Chondrocyte (in vitro differentiated cells): ENCODE data around the gene ITGA11. TPM values are rescaled to one million over a fixed set of nuclear protein-coding genes. Genes with fewer than 3 reads are reported as not detected.

Experiments used
- DNase-seq: peaks from one replicate; pipeline ENCODE4 v3.0.0; 2021; ENCODE audit warnings: mixed read lengths, low spot score
- H3K27ac Mint-ChIP-seq: one replicate; pipeline ENCODE4 v1.8.0; 2021; ENCODE audit warnings: mild to moderate bottlenecking, moderate library complexity, mixed read lengths; ENCODE audit not compliant: unreplicated experiment
- H3K27me3 Mint-ChIP-seq: 2 replicates; pipeline ENCODE4 v1.8.0; 2021; ENCODE audit warnings: low read depth, mixed read lengths
- H3K36me3 Mint-ChIP-seq: 2 replicates; pipeline ENCODE4 v1.8.0; 2021; ENCODE audit warnings: low read depth, mixed read lengths
- H3K4me1 Mint-ChIP-seq: 2 replicates; pipeline ENCODE4 v1.8.0; 2021; ENCODE audit warnings: low read depth, mild to moderate bottlenecking, mixed read lengths
- H3K4me3 Mint-ChIP-seq: one replicate; pipeline ENCODE4 v1.8.0; 2021; ENCODE audit warnings: mild to moderate bottlenecking, moderate library complexity, mixed read lengths; ENCODE audit not compliant: unreplicated experiment
- H3K9me3 Mint-ChIP-seq: 2 replicates; pipeline ENCODE4 v1.8.0; 2021; ENCODE audit warnings: low read depth, mixed read lengths
- CTCF ChIP-seq: fragments of 200-600 bp; sonication (generic); IDR thresholded peaks from 2 replicates; pipeline ENCODE4 v1.5.0; 2021; ENCODE audit warnings: antibody characterized with exemption, mild to moderate bottlenecking, moderate library complexity
- total RNA-seq: library from RNA; stranded (reverse); gene quantifications from 3 replicates; pipeline ENCODE4 v1.2.1, GENCODE V29; 2021

ITGA11 gene
- total RNA-seq, 1 donor from 2014 or later = 1,092 TPM

GRCh38 chr15:68299436-68299835, 132.5 kb downstream of the ITGA11 start:
- TF ChIP-seq CTCF = no peak
- H3K27ac Mint-ChIP-seq = peak overlapping the region; percentile 77
- peaks cover 39% of the 10 kb centered on the region for H3K4me1 Mint-ChIP-seq
- no peak overlapping the region for H3K4me3 Mint-ChIP-seq
- H3K9me3 Mint-ChIP-seq = no peaks in the 10 kb centered on the region
- DNase-seq = no peak
- no peaks in the 10 kb centered on the region for H3K27me3 Mint-ChIP-seq
- peaks cover 45% of the 10 kb centered on the region for H3K36me3 Mint-ChIP-seq

GRCh38 chr15:68298882-68299381, 133.0 kb downstream of the ITGA11 start:
- Mint-ChIP-seq H3K9me3 (no peaks in the 10 kb centered on the region), H3K27ac (peak overlapping the region; percentile 77), H3K36me3 (peaks cover 42% of the 10 kb centered on the region), H3K4me1 (peaks cover 38% of the 10 kb centered on the region), H3K4me3 (no peak overlapping the region), H3K27me3 (no peaks in the 10 kb centered on the region)
- TF ChIP-seq CTCF = no peak
- no peak for DNase-seq

- Mint-ChIP-seq H3K36me3 (peaks cover 46% of the 10 kb centered on the region), H3K4me3 (no peak overlapping the region), H3K27ac (peak overlapping the region; percentile 77), H3K4me1 (peaks cover 39% of the 10 kb centered on the region), H3K27me3 (no peaks in the 10 kb centered on the region), H3K9me3 (no peaks in the 10 kb centered on the region)
- DNase-seq = no peak
- TF ChIP-seq CTCF = no peak
These were observed 133.6 kb downstream of the ITGA11 start for GRCh38 chr15:68298336-68298735.

- no peaks in the 10 kb centered on the region for H3K9me3 Mint-ChIP-seq
- peak overlapping the region; percentile 75 for H3K27ac Mint-ChIP-seq
- H3K27me3 Mint-ChIP-seq = no peaks in the 10 kb centered on the region
- no peak for DNase-seq
- no peak overlapping the region for H3K4me3 Mint-ChIP-seq
- H3K4me1 Mint-ChIP-seq = peaks cover 49% of the 10 kb centered on the region
- no peak for TF ChIP-seq CTCF
- H3K36me3 Mint-ChIP-seq = peaks cover 42% of the 10 kb centered on the region
These were observed 136.8 kb downstream of the ITGA11 start for GRCh38 chr15:68295014-68295805.

GRCh38 chr15:68292967-68293366, 139.0 kb downstream of the ITGA11 start:
- H3K4me3 Mint-ChIP-seq = no peak overlapping the region
- peaks cover 62% of the 10 kb centered on the region for H3K4me1 Mint-ChIP-seq
- H3K9me3 Mint-ChIP-seq = no peaks in the 10 kb centered on the region
- no peak for TF ChIP-seq CTCF
- no peaks in the 10 kb centered on the region for H3K27me3 Mint-ChIP-seq
- peak overlapping the region; percentile 53 for H3K27ac Mint-ChIP-seq
- H3K36me3 Mint-ChIP-seq = peaks cover 43% of the 10 kb centered on the region
- DNase-seq = no peak
